SJSA1 (cell line): ENCODE results near the gene LRRC10B. TPM values are rescaled to one million over a fixed set of nuclear protein-coding genes. Genes with fewer than 3 reads are reported as not detected.

Source experiments
- DNase-seq, 2 experiments: peaks; one replicate each; pipeline ENCODE4 v3.0.0-alpha.2; 2015 to 2020; ENCODE audit warnings: low spot score in 2 of 2, low read depth in 1 of 2
- H3K27ac ChIP-seq: fragments of 250-450 bp; sonication (Bioruptor Pico); 2 replicates; pipeline ENCODE4 v1.5.1; 2020; ENCODE audit warnings: mild to moderate bottlenecking, moderate library complexity
- H3K27me3 ChIP-seq: fragments of 250-450 bp; sonication (Bioruptor Pico); replicated peaks from 2 replicates; pipeline ENCODE4 v1.5.1; 2020; ENCODE audit warnings: mild to moderate bottlenecking, moderate library complexity
- H3K36me3 ChIP-seq: fragments of 250-450 bp; sonication (Bioruptor Pico); 2 replicates; pipeline ENCODE4 v1.5.1; 2020; ENCODE audit warnings: mild to moderate bottlenecking
- H3K4me1 ChIP-seq: fragments of 250-450 bp; sonication (Bioruptor Pico); replicated peaks from 2 replicates; pipeline ENCODE4 v1.6.1; 2021; ENCODE audit warnings: mild to moderate bottlenecking
- H3K4me3 ChIP-seq: fragments of 250-450 bp; sonication (Bioruptor Pico); 2 replicates; pipeline ENCODE4 v1.5.1; 2020; ENCODE audit warnings: mild to moderate bottlenecking
- H3K9me3 ChIP-seq: fragments of 250-450 bp; sonication (Bioruptor Pico); replicated peaks from 2 replicates; pipeline ENCODE4 v1.5.1; 2020; ENCODE audit warnings: mild to moderate bottlenecking
- total RNA-seq: library from RNA; depleted of rRNA; stranded (reverse); fragments of >200 nt; shearing (Covaris generic); gene quantifications from 2 replicates; pipeline ENCODE4 v1.2.3, GENCODE V29; 2014; rRNA removed

The LRRC10B gene
- total RNA-seq, 1 experiment from 2014 or later: not detected

DNA sequence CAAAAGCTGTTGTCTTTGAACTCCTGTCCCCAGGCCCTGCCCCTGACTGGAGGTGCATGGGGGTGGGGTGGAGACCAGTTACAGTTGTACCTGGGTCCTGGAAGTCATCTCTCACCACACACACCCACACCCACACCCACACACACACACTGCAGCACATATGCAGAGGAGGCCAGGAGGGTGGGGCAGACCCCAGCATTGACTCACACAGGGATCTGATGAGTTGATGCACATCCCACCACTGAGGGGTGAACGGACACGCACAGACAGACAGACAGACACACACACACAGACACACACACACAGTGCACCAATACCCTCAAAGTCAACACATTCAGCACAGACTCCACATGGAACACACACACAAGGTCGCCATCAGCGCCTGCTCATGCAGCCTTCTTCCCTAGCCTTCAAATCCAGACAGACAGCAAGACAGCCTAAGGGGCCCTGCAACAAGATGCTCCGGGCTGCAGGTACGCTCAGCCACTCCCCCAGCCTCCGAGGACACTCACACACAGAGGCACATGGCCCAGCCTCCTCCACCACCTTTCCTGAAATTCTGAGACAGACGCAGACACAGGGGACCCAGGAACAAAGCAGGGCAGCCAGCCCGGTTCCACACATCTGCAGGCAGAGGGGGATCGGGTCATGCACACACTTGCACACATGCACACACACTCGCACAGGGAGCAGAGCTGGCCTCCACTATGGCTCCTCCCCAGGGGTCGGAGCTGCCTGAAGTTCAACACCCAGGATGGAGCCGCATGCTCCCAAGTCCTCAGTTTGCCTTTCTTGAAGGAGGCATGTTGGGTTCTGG lies 45.8 kb downstream of the LRRC10B start:
- Histone ChIP-seq H3K4me3 (no peak overlapping the region), H3K27me3 (peaks cover 91% of the 10 kb centered on the region), H3K36me3 (no peaks in the 10 kb centered on the region), H3K4me1 (peaks cover 8% of the 10 kb centered on the region), H3K9me3 (0 out of 2 replicates have a peak, but pooled peaks cover 4% of the 10 kb centered on the region), H3K27ac (no peak overlapping the region)
- no peak for DNase-seq

DNA sequence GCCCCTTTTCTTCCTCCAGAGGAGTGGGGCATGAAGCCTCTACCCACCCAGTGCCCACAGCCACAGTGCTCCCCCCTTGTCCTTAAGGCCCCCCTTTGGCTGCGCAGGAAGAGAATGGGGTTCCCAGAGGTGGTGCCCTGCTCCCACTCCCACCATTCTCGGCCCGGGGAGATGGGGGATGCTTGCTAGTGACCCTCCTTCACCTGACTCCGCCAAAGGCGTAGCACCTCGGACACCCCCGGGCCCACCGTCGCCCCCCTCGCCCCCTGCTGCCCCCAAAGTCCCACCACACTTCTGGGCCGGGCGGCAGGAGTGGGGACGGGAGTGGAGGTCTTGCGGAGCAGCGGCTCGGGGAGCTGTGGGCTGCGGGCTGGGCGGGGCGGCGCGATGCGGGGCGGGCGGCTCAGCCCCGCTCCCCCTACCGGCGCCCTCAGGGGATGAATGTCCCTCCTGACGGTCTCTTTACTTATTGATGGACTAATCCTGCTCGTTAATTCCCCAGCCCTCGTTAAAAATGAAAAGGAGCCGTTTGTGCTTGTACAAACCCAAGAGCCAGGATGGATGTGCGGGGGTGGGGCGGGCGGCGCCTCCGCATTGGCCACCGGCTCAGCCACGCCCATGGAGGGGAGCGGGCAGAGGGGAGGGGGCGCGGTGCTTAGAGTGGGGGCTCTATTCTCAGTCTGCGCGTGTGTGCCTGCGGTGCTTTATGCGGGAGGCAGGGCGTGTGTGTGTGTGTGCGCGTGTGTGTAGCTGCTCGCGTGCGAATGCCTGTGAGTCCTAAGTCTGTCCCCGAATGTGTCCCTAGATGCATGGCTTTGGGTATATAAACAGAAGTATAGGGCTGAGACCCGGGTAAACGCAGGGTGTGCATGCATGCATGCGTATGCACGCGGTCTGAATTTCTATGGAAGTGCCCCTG lies 46.8 kb downstream of the LRRC10B start:
- no peak for DNase-seq
- H3K27me3 ChIP-seq: peaks cover 92% of the 10 kb centered on the region
- no peak overlapping the region for H3K4me3 ChIP-seq

DNA sequence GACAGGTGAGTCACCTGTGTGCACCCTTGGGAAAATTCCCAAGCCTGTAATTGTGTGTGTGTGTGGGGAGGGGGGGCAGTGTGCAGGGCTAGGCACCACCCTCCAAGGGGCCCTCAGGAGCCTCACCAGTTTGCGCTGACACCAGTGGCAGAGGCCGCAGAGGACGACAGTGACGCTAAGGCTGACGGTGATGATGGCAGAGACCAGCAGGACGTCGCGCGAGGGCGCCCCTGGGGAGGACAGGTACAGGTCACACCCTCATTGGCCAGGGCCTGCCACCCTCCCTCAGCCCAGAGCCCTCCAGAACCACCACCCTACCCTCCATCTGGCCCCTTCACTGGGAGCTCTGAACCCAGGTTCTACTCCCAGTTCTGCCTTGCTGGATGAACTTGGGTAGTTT lies 47.4 kb downstream of the LRRC10B start:
- Histone ChIP-seq H3K27me3 (peaks cover 93% of the 10 kb centered on the region), H3K27ac (no peak overlapping the region), H3K4me1 (peaks cover 8% of the 10 kb centered on the region), H3K36me3 (no peaks in the 10 kb centered on the region), H3K4me3 (no peak overlapping the region), H3K9me3 (0 out of 2 replicates have a peak, but pooled peaks cover 4% of the 10 kb centered on the region)
- DNase-seq: no peak

More for the DNA sequence above, 46.8 kb downstream of the LRRC10B start:
- Histone ChIP-seq H3K4me1 (peaks cover 8% of the 10 kb centered on the region), H3K36me3 (no peaks in the 10 kb centered on the region), H3K9me3 (0 out of 2 replicates have a peak, but pooled peaks cover 4% of the 10 kb centered on the region), H3K27ac (no peak overlapping the region)

DNA sequence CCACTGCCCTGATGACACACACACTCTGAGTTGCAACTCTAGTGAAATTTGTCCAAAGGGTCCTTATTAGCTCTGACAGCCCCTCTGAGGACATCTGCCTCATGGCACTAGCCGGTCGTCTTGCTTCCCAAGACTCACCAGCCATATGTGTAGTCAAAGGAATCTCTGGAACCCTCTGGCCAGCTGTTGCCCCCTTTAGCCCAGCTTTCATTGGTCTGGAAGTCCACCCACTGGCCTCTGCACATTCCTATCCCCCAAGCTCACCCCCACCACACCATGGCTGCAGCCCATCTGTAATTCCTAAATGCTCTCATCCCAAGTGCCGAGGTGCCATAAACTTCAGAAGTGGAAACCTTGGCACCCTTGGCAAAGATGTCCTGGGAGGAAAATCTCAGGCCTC lies 48.1 kb downstream of the LRRC10B start:
- peaks cover 93% of the 10 kb centered on the region for H3K27me3 ChIP-seq
- no peaks in the 10 kb centered on the region for H3K36me3 ChIP-seq
- DNase-seq: no peak
- H3K9me3 ChIP-seq: 0 out of 2 replicates have a peak, but pooled peaks cover 4% of the 10 kb centered on the region
- H3K4me3 ChIP-seq: no peak overlapping the region
- no peak overlapping the region for H3K27ac ChIP-seq
- peaks cover 4% of the 10 kb centered on the region for H3K4me1 ChIP-seq

Other genes starting within 250 kb of the LRRC10B start
- gene VWCE, start 213.4 kb upstream of the LRRC10B start, total RNA-seq: 0.03 and 0.26 TPM in 2 replicates
- 188 and 303 TPM in 2 replicates for gene DDB1, start 175.6 kb upstream of the LRRC10B start, total RNA-seq
- 15.8 and 28.5 TPM in 2 replicates for gene TKFC, start 175.5 kb upstream of the LRRC10B start, total RNA-seq
- gene CYB561A3, start 146.9 kb upstream of the LRRC10B start, total RNA-seq: 51.4 and 60.1 TPM in 2 replicates
- gene TMEM138, start 146.4 kb upstream of the LRRC10B start, total RNA-seq: 46.1 and 65.4 TPM in 2 replicates
- 24.4 and 26.3 TPM in 2 replicates for gene TMEM216, start 116.2 kb upstream of the LRRC10B start, total RNA-seq
- 18.0 and 39.7 TPM in 2 replicates for gene CPSF7, start 78.8 kb upstream of the LRRC10B start, total RNA-seq
- gene SDHAF2, start 78.6 kb upstream of the LRRC10B start, total RNA-seq: 70.6 and 71.9 TPM in 2 replicates
- gene SYT7, start 72.3 kb downstream of the LRRC10B start, total RNA-seq: not detected in 2 replicates
- gene DAGLA, start 171.6 kb downstream of the LRRC10B start, total RNA-seq: 2.6 TPM in 2 replicates
- 1.4 and 3.1 TPM in 2 replicates for gene MYRF, start 243.9 kb downstream of the LRRC10B start, total RNA-seq